K562 (cell line): ENCODE data around the gene C9orf153. TPM values are rescaled to one million over a fixed set of nuclear protein-coding genes. Genes with fewer than 3 reads are reported as not detected.

ENCODE experiments used
- ATAC-seq: fragments of 200-7000 bp; cut with Tn5 transposase; 3 replicates; pipeline ENCODE4 v1.9.1; 2020; ENCODE audit warnings: moderate library complexity
- BruUV-seq: library from RNA; stranded (reverse); fragments of 400-500 nt; replicated peaks from 2 replicates; lab custom pipeline; 2021; lab: Mats Ljungman, UMichigan
- CTCF ChIA-PET: fragments of 300-600 bp; formaldehyde crosslinking; extraction: SDS; loops from one replicate; lab custom pipeline; 2021; ENCODE audit warnings: low intra/inter-chr PET ratio; lab: Yijun Ruan, JAX
- POLR2A ChIA-PET: fragments of 300-600, 350-650 bp; sonication (Branson Sonifier 250); formaldehyde crosslinking; extraction: SDS; loops from one replicate; lab custom pipeline; 2021; ENCODE audit warnings: antibody characterized with exemption, inconsistent platforms; lab: Yijun Ruan, JAX
- DNase-seq, 4 experiments: peaks; one replicate each; pipeline versions ENCODE4 v3.0.0 to v3.0.0-alpha.2; 2011 to 2018; ENCODE audit warnings: low spot score in 3 of 4, mixed read lengths in 3 of 4; ENCODE audit errors: extremely low read depth in 1 of 4
- FAIRE-seq: peaks from 2 replicates; lab custom pipeline; 2011; peaks lifted over from hg19 to GRCh38; lab: Jason Lieb, UNC
- H2AFZ ChIP-seq: 2 replicates; pipeline ENCODE4 v1.6.0; 2011; ENCODE audit warnings: low read depth, low read length, control low read depth, inconsistent platforms
- H3K27ac ChIP-seq: fragments of 200-600 bp; 3 replicates; pipeline ENCODE4 v1.8.0; 2011; ENCODE audit warnings: low read depth, mild to moderate bottlenecking, control low read depth, inconsistent platforms, low read length, moderate library complexity, mixed read lengths; ENCODE audit errors: extremely low read depth
- H3K27me3 ChIP-seq, 2 experiments: fragments of 300-600 bp in 1 of 2; 2 replicates in 1 of 2; 3 replicates in 1 of 2; pipeline versions ENCODE4 v1.6.0 to v1.8.0; 2011; ENCODE audit warnings: inconsistent platforms in 2 of 2, low read length in 2 of 2, mild to moderate bottlenecking in 1 of 2, mixed read lengths in 1 of 2, moderate library complexity in 1 of 2; ENCODE audit not compliant: control insufficient read depth in 2 of 2, insufficient read depth in 2 of 2
- H3K36me3 ChIP-seq: fragments of 300-600 bp; 3 replicates; pipeline ENCODE4 v1.8.0; 2011; ENCODE audit warnings: mild to moderate bottlenecking, low read length, inconsistent platforms; ENCODE audit not compliant: control insufficient read depth, insufficient read depth
- H3K4me1 ChIP-seq, 2 experiments: fragments of 200-600 bp in 1 of 2; replicated peaks in 1 of 2; 2 replicates in 1 of 2; 3 replicates in 1 of 2; pipeline versions ENCODE4 v1.5.1 to v1.8.0; 2011; ENCODE audit warnings: inconsistent platforms in 2 of 2, low read length in 2 of 2, mild to moderate bottlenecking in 1 of 2, mixed read lengths in 1 of 2, moderate library complexity in 1 of 2; ENCODE audit not compliant: control insufficient read depth in 2 of 2, insufficient read depth in 2 of 2
- H3K4me2 ChIP-seq: 2 replicates; pipeline ENCODE4 v1.6.1; 2011; ENCODE audit warnings: low read length, control low read depth, inconsistent platforms, mixed read lengths; ENCODE audit not compliant: insufficient read depth
- H3K4me3 ChIP-seq: fragments of 200-600 bp; sonication (generic), shearing (Covaris generic); 2 replicates; pipeline ENCODE4 v1.5.1; 2016; ENCODE audit warnings: control low read depth, inconsistent platforms
- H3K79me2 ChIP-seq: fragments of 200-600 bp; 3 replicates; pipeline ENCODE4 v1.8.0; 2011; ENCODE audit warnings: low read length, inconsistent platforms; ENCODE audit not compliant: control insufficient read depth, insufficient read depth
- H3K9ac ChIP-seq, 2 experiments: 2 replicates each; pipeline versions ENCODE4 v1.6.0 to v1.6.1; 2011; ENCODE audit warnings: low read depth in 2 of 2, low read length in 2 of 2, control low read depth in 1 of 2, inconsistent platforms in 1 of 2, mild to moderate bottlenecking in 1 of 2, mixed read lengths in 1 of 2; ENCODE audit not compliant: insufficient read depth in 1 of 2
- H3K9me1 ChIP-seq: one replicate; pipeline ENCODE4 v1.6.0; 2011; ENCODE audit warnings: inconsistent platforms, mild to moderate bottlenecking, low read length, moderate library complexity; ENCODE audit not compliant: control insufficient read depth, insufficient read depth
- H3K9me3 ChIP-seq: replicated peaks from 2 replicates; pipeline ENCODE4 v1.5.1; 2011; ENCODE audit warnings: low read depth, low read length, inconsistent platforms; ENCODE audit not compliant: control insufficient read depth, insufficient read depth
- H4K20me1 ChIP-seq: replicated peaks from 2 replicates; pipeline ENCODE4 v1.6.1; 2011; ENCODE audit warnings: low read length, inconsistent platforms, mixed read lengths; ENCODE audit not compliant: control insufficient read depth, insufficient read depth
- ZNF512 ChIP-seq: IDR thresholded peaks from 2 replicates; pipeline ENCODE4 v1.6.1; 2016; ENCODE audit warnings: missing genetic modification characterization, missing compliant biosample characterization
- ZNF668 ChIP-seq: fragments of 250-450 bp; sonication (Bioruptor Pico); IDR thresholded peaks from 2 replicates; pipeline ENCODE4 v1.8.0; 2022; ENCODE audit warnings: mild to moderate bottlenecking, inconsistent platforms
- WGBS: fragments of 100-300 bp; shearing (Covaris generic); methylation state at CpG from one replicate; pipeline ENCODE4 v1.1.6; 2016; ENCODE audit warnings: low coverage, mixed read lengths; ENCODE audit not compliant: insufficient coverage; ENCODE audit errors: missing lambda C conversion rate; 5-methylcytosine and 5-hydroxymethylcytosine counted together
- in situ Hi-C: fragments of 300-500 bp; cut with MboI; formaldehyde crosslinking; loops from 4 replicates; pipeline ENCODE4 v1.15.0; 2018; ENCODE audit warnings: inconsistent platforms, mixed read lengths
- intact Hi-C: fragments of 100-400 bp; cut with micrococcal nuclease; formaldehyde crosslinking; loops from 2 replicates; pipeline ENCODE4 v1.14.2; 2022
- polyA plus RNA-seq, 8 experiments: library from polyadenylated mRNA; depleted of rRNA in 4 of 8; stranded (reverse) in 5 of 8; unstranded in 3 of 8; fragments of >200 nt; fragmentation: Nextera tagmentation in 2 of 8; fragmentation: Illumina TruSeq in 1 of 8; extraction: Ambion mirVana in 2 of 8; extraction: Trizol in 1 of 8; gene quantifications; 2 replicates each; pipeline versions ENCODE4 v1.2.1 to v1.2.3, GENCODE V29; 2011 to 2014; ENCODE audit warnings: inconsistent platforms in 1 of 8, missing spikeins in 1 of 8
- total RNA-seq, 7 experiments: library from RNA; depleted of rRNA in 6 of 7; stranded (reverse); fragments of >200 nt in 6 of 7; fragmentation: Illumina TruSeq in 2 of 7; extraction: Trizol in 2 of 7; gene quantifications; 2 replicates each; pipeline versions ENCODE4 v1.2.1 to v1.2.3, GENCODE V29; 2011 to 2021; ENCODE audit warnings: low replicate concordance in 1 of 7

C9orf153 gene
- total and polyA plus RNA-seq, 9 of the 15 experiments (the other 6 are each of a cell fraction or from before 2014, with no cell fraction given): 0.07 to 1.2 (median 0.11) TPM; not detected in 5

- Histone ChIP-seq H3K9me1 (no peaks in the 10 kb centered on the region), H3K9me3 (no peaks in the 10 kb centered on the region), H3K4me1 (no peaks in the 10 kb centered on the region), H3K27ac (no peak overlapping the region), H3K79me2 (no peaks in the 10 kb centered on the region), H3K27me3 (no peaks in the 10 kb centered on the region), H2AFZ (no peak overlapping the region), H4K20me1 (no peaks in the 10 kb centered on the region)
- DNase-seq: no peak
- no TSS peak for BruUV-seq
- in situ Hi-C loops: no loop called here
- CTCF ChIA-PET: interaction anchor here (0.5 kb wide), 1 partner anchor 291 kb away, joined by 3 read pairs; no protein-coding TSS in a partner anchor
- no peak for TF ChIP-seq ZNF668 (CRISPR knock-in tag)
- peak; percentile 84 for TF ChIP-seq ZNF512
- TF ChIP-seq, all 486 proteins: peak for 1
- 2% methylated on average over 4 of the region's 5 CpGs for whole genome bisulfite sequencing
- POLR2A ChIA-PET: interaction anchor here (0.6 to 1.2 kb wide), 2 partner anchors 13 to 61 kb away, joined by 3 read pairs; no protein-coding TSS in a partner anchor
- H3K4me3 ChIP-seq: no peak overlapping the region
- H3K9ac ChIP-seq: no peak overlapping the region
- ATAC-seq (no peak), FAIRE-seq (peak; percentile 90)
- intact Hi-C loops: no loop called here
- H3K36me3 ChIP-seq: no peaks in the 10 kb centered on the region
- no peak overlapping the region for H3K4me2 ChIP-seq
These were observed 57.8 kb downstream of the C9orf153 start for GRCh38 chr9:86201474-86202337.
